Measurements from ENCODE around the gene PPP2R5B. TPM values are rescaled to one million over a fixed set of nuclear protein-coding genes. Genes with fewer than 3 reads are reported as not detected.

PPP2R5B gene
- total RNA-seq, 1 donor from 2014 or later = 9.7 TPM

DNA sequence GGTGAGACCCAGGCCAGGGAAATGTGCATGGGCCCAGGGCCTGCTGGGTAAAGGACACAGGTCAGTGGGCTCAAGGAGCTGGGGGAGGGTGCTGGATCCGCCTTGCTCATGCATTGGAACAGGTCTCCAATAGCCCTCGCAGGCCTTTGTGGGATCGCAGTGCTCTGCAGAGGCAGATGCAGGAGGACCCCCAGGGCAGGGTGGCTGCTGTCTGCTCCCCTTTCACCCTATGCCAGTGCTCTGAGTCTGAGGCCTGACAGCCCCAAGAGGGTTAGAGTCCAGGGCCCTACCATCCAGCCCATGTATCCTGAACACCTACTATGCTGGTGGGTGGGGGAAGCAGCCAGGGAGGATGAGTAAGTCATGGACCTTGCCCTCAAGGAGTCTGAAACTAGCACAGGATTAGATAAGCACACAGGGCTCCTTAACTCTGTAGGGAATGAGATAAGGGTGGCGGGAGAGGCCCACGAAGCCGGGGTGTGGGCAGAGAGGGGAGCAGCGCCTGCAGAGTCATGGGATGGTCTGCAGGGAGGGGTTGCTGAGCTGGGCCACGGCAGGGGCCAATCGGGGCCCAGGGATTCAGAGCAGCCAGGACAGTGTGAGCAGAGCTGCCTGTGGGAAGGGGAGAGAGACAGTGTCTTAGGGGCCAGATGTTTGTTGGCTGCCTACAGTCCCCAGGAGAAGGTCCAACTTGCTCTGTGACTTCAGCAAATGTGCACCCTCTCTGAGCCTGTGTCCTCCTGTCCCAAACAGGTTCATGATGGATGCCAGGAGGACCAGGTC is 35.6 kb upstream of the PPP2R5B start:
- DNase-seq (ENCODE audit: low read depth, low spot score) = no peak

DNA sequence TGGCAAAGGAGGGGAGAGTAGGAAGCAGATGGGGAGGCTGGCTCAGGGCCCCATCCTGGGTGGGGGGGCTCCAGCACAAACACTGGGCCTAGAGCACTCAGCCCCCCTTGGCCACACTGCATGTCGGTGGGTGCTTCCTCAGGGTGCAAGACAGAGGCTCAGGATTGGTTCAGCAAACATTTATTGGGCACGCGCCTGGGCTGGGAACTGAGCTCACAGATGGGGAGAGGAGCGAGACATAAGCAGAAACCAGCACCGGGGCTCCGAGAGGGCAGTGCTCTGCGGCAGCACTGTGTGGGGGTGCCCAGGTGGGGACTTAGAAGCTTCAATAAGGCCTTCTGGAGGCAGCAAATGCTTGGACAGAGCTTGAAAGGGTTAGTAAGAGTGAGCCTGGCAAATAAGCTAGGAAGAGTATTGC is 34.0 kb upstream of the PPP2R5B start:
- no peak for DNase-seq (ENCODE audit: low read depth, low spot score)

DNA sequence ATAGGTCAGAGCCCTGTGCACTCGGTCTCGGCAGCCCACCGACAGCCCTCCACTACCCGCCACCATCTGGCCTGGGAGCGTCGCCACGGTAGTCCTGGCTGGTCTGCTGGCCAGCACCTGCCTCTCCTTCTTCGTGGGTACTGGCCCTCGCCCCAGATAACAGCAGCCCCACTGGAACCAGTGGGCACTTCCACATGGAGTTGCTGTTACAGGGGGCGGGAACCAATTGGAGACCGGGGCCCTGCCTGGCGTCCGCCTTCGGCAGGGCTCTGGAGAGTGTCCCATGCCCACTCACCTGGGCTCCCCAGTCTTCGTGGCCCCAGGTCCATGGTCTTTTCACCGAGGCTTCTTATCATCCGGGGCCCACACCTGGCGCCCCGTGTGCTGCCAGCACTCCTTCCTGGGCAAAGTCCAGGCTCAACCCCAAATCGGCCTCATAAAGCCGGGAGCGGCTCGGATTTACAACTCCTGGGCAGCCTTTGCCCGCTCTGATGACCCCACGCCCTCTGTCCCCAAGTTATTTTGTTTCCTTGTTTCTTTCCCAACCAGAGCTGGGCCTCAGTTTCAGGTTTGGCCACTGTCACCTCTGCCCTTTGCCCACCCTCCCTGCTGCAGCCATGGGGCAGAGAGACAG is 33.2 kb upstream of the PPP2R5B start:
- no peak for DNase-seq (ENCODE audit: low read depth, low spot score)

DNA sequence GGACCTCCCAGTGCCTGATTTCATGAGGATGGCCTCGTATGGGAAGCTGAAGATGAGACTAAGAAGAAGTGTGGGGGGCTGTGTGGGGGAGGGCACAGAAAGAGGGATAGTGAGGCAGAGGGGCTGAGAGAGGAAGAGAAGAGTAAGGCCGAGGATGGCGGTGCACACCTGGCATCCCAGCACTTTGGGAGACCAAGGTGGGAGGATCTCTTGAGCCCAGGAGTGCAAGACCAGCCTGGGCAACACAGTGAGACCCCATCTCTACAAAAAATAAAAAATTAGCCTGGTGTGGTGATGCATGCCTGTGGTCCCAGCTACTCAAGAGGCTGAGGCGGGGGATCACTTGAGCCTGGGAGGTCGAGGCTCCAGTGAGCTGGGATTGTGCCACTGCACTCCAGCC is 32.6 kb upstream of the PPP2R5B start:
- no peak for DNase-seq (ENCODE audit: low read depth, low spot score)

DNA sequence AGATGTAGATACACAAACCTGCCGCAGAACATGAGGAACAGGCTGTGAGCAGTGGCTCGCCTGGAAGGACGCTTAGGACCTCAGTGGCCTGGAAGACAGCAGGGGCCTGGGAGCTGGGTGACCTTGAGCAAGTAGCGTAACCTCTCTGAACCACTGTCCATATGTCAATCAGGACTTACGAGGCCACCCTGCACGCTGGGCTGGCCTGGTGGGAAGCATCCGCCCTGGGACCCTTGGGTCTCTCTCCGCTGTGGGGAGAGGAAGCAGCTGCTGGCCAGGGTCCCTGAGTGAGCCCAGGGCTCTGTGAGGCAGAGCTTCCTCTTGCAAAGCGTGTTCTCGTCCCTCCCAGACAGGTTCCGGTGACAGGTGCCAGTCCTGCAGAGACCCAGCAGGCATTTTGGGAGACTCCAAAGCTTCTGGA is 32.1 kb upstream of the PPP2R5B start:
- DNase-seq (ENCODE audit: low read depth, low spot score) = no peak

DNA sequence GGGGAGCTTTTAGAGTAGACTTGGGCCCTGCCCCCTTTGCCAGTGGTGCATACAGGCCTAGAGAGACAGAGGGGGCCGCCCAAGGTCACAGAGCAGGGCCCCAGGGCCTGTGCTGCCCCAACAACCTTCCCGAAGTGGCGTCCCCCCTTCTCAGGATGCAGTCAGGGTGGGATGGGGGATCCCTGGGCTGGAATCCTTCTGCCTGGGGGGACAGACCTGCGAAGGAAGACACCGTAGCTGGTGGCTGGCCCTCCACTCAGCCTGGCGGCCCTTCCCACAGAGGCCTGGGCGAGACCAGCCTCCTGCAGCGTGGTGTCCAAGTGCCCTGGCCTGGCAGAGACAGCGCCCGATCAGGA is 31.7 kb upstream of the PPP2R5B start:
- no peak for DNase-seq (ENCODE audit: low read depth, low spot score)

DNA sequence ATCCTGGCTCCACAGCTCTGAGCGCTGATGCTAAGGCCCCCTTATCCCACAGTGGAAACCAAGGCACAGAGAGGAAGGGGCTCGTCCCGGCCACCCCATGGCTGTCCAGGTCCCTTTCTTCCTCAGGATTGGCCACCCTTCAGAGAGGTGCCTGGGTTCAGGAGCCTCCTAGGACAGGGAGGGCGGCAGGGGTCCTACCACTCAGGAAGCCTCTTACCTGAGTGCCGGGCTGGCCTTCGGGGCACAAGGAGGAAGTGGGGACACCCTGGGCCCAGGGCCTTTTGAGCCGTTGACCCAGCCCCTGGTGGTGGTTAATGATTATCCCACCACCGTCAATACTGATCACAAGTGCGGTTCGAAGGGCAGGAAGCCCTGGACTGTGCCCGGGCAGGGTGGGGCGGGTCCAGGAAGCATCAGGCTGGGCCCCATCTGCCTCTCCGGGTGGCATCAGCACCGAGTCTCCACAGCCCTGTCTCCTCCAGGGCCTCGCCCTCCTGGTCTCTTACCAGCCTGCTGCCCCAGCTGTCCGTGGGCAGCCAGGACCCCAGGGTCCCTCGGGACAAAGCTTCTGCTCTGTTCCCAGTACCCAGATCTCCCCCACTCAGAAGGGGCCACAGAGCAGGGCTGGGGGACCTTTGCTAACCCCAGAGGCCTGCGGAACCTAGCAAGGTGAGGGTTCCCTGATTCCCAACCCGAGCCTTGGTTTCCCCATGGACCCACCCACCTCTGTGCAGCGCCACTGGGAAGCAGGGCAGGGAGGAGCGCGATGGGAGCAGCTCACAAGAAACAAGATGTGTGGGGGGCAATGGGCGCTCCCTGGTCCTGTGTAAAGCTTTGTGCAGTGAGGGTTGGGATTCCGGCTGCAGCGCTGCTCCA is 31.1 kb upstream of the PPP2R5B start:
- DNase-seq (ENCODE audit: low read depth, low spot score) = no peak

DNA sequence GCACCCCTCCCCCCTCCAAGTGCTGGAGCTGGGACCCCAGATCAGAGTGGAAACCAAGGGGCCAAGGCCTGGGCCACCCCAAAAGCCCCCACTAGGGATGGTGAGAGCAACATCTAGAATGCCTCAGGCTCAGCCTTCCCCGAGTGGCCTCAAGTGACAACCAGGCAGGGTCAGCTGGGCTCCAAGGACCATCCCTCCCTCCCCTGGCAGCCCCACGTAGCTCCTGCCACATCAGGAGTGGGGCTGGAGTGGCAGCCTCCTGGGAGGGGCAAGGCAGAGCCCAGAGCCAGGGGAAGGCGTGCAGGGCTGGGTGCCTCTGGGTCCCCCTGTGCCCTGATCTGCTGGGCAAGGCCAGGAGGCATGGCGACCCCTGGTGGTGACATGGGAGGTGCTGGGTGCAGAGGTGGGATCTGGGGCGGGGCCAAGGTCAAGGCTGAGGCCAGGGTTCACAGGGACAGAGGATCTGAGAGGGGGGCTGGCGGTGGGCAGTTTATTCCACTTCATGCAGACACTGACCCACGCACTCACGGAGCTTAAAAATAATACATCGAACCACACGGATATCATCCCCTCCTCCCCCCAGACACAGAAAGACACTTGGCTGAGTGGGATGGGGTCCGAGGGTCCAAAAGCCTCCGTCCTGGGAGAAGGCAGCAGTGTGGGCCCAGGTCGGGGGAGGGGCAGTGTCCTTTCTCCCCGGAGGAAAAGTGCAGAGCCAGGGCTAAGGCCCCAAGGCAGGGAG is 30.2 kb upstream of the PPP2R5B start:
- no peak for DNase-seq (ENCODE audit: low read depth, low spot score)

DNA sequence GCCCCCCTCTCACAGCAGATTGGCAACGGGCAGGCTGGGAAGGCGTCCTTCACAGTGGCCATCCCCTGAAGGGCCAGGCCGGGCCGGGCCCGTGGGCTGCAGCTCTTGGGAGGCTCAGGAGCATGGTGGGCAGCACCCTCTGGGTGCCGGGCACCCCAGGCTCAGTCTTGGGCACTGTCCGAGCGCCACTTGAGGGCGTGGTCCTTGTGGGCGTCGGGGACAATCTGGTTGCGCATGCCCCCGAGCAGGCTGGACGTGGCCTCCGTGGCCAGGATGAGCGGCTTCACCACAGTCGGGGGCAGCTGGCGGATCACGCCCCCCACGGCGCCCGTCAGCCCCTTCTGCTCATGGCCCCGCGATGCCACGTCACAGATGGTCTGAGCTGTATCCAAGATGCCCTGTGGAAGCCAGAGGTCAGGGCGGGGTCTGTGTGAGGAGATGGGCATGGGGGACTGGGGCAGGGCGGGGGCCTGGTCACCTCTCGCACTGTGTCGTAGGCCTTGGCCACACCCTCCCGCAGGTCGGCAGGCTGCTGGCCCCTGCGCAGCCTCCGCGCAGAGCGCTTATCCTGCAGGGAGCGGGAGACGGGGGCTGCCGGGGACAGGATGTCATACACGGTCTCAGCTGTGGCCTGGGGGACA is 29.6 kb upstream of the PPP2R5B start:
- DNase-seq (ENCODE audit: low read depth, low spot score) = no peak

DNA sequence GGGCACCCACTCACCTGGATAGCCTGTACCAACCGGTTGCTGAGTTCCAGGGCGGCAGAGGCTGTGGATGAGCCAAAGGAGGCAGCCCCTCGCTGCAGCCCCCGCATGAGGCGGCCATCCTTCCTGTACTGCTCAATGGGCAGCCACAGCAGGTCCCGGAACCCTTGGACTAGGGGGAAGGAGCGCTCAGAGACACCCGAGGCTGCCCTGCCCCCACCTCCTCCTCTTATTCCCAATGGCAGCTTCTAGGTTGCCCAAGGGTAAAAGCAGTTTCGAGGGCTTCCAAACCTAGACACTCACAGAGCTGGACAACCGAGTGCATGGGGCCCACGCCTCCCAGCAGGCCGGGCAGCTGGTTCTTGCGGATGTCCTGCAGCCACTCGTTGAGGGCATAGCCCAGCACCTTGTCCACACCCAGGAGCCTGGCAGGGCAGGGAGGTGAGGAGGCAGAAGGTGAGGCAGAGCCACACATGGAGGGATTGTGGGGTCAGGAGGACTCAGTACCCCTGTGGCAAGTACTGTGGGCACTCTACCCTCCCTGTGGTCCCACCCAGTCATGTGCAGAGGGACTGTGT is 28.0 kb upstream of the PPP2R5B start:
- no peak for DNase-seq (ENCODE audit: low read depth, low spot score)

DNA sequence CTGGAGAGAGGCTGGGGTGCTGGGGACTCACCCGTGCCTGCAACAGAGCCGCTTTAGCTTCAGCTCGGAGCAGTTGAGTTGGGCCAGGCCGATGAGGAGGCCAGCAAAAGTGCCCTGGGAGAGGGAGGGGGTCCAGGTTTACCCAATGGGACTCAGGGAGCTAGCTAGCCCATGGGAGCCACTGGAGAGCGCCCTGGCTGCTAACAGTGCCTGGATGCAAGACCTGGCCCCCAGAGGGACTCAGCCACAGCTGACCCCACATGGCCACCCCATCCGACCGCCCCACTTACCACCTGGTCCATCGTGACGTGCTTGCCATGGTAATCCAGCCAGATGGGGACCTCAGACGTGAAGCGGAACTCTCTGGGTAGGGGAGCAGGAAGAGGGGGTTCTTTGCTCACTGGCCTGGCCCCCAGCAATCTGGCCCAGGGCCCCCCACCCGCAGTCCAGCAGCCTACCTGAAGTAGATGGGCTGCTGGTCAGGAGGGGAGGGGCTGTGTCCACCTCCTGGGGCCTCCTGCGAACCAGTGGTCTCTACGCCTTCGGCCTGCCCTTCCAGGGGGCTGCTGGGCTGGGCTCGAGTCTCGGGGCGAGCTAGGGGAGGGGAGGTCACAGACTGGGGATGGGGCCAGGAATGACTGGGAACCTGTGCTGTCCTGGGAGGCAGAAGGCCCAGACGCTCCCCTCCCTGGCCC is 27.0 kb upstream of the PPP2R5B start:
- DNase-seq (ENCODE audit: low read depth, low spot score) = no peak

DNA sequence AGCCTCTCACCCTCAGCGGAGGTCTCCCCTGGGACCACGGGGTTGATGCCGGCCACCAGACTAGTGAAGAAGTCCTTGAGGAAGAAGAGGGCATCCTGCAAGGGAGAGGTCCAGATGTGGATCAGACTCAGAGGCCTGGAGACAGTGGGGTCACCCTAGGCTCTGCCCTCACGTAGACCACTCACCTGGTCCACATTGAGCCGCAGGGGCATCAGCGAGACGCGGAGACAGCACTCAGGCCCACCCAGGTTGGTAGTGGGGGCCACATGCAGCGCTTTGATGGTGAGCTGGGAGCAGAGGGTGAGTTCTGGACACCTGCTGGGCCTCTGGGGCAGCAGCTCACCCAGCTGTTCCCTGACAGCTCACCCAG is 26.4 kb upstream of the PPP2R5B start:
- DNase-seq (ENCODE audit: low read depth, low spot score) = no peak

DNA sequence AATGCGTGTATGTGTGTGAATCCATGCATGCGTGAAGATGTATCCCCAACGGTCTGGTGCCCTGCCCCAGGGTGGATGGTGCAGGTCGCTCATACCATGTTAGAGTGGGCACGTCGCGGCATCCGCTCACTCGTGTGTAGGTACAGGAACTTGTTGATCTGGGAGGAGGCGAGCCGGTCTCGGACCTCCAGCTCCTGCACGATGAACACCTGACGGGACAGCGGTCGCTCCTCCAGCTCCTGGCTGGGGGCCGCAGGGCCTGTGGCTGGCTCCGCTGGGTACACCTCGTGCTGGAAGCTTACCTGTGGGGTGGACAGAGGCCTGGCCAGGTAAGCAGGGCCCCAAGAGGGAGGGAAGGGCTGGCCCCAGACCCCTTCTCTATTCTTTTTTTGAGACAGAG is 25.9 kb upstream of the PPP2R5B start:
- DNase-seq (ENCODE audit: low read depth, low spot score) = no peak

DNA sequence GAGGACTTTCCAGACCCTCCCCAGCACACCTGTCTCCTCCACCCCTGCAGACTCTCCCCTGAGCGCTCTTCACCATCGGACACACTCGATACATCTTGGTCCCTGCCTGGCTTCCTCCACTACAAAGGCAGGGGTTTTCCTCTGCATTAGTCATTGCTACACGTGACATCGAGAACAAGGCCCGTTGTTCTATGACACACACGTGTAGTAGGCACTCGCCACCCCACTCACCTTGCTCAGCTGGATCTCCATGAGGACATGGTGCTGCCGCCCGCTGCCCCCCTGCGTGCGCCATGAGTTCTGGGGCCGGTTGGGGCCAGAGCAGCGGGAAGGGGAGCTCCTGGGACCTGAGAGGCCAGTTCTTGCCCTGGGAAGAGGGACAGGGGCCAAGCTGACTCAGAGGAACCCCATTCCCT is 24.2 kb upstream of the PPP2R5B start:
- no peak for DNase-seq (ENCODE audit: low read depth, low spot score)

DNA sequence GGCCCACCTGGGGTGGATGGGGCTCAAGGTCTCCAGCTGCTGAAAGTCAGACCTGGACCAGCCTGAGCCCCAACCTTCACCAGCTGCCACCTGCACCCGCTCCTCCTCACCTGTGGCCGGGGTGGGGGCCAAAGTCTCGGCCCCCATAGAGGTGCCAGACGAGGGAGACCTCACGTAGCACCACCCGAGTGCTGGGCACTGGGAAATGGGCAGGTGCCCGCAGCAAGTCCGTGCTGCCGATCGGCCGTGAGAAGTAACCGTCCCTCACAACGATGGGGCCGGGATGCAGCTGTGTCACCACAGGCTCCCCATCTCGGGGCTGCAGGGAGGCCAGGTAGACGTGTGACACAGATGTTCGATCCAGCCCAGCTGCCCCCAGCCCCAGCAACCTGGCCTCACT is 23.7 kb upstream of the PPP2R5B start:
- no peak for DNase-seq (ENCODE audit: low read depth, low spot score)

DNA sequence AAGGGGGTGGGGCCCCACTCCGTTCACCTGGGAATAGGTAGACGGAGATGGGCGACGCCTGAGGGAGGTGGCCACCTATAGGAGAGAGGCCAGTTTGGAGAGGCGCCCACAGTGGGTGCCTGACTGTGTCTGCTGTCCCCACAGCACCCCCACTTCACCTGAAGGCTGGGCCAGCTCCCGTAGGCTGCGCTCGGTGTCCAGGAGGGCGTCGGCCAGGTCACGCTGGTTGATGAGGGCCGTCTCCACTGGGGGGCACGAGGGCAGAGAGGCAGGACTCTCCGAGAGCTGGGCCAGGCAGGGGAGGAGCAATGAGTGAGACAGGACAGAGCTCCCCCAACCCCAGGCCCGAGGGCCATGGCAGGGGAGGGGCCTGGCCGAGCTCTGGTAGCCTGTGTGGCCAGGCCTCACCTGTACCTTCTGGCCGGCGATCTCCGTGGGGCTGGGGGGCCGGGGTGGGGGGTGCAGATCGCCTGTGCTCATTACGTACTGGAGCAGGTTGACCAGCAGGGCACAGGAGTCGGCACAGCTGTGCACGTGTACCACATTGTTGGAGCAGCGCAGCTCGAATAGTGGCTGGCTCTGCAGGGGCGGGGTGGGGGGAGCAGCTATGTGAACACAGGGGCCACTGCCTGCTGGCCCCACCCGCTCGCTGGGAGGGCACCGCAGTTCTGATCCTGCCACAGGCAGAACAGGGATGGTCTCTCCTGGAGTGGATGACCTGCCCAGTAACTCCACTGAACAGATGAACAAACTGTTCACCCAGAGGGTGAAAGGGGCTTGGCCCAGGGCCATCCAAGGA is 22.2 kb upstream of the PPP2R5B start:
- no peak for DNase-seq (ENCODE audit: low read depth, low spot score)

DNA sequence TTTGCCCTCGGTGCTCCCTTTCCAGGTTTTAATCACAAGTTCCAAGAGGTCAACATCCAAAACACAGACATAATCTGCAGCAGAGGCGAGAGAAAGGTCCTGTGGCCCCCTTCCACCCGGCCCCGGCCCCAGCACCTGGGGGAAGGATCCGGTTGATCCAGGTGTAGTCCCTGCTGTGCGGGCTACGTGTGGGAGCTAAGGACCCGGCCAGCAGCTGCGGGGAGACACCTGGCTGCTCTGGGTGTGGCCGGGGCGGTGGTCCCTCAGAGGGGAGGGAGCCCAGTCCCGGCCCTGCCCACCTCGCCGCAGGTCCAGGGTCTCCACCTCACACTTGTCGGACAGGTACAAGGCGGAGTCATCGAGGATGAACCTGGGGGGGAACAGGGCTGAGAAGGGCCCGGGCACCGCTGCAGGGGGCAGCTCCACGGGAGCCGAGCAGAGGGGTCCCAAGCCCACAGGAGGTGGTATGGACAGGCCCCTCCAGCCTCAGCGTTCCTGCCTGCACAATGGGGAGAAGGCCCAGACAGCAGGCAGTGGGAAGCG is 21.1 kb upstream of the PPP2R5B start:
- no peak for DNase-seq (ENCODE audit: low read depth, low spot score)

DNA sequence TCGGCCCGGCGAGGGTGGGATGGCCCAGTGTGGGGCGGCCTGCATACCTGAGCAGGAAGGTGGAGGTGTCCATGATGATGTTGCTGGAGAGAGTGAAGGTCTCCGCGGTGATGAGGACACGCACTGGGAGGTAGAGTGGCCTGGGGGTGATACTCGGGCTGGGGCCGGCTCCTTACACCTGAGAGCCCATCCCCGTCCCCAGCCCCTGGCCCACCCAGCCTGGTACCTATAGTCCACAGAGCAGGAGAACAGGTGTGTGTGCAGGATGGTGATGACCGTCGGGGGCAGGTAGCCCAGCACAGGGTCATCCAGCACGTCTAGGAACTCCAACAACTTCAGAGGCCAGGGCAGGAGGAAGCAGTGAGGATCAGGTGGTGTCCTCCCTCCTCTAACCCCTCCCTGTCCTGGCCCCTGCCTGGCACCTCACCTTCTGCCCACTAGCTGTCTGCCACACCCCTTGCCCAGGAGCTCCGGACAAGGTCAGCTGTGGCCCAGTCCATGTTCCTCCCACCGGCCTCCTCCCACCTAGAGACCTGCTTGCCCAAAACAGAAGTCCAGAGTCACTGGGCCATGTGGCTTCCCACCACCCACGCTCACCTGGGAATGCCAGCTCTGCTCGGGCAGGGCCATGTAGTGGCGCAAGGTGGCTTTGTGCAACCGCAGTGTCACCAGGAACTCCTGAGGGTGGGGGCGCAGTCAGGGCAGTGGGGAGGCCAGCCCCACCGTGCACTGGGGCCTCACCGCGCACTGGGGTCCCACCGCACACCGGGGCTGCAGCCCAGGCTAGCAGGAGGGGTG is 18.8 kb upstream of the PPP2R5B start:
- no peak for DNase-seq (ENCODE audit: low read depth, low spot score)

All from pulmonary artery endothelial cell (primary cell).